Stimulated activated naive B cell treated with anti-CD40 and anti-IgM and Interleukin-4, amounts not matched to agents 10 μg/mL and 1 μg/mL and 100 μg/mL, for 72 hours (primary cell): ENCODE results near the gene ACTL8.
"Not testable (repeated sequence)": the region's sequence is repeated elsewhere in the genome, so short reads cannot be mapped to it uniquely, and the experiment has no call there.

Source experiments
- ATAC-seq, 2 donors: fragments of 150-1000 bp; cut with Tn5 transposase; replicated peaks; 2 replicates each; pipeline ENCODE4 v1.10.0; 2021; ENCODE audit warnings: moderate library complexity in 1 of 2
- DNase-seq: peaks from one replicate; pipeline ENCODE4 v3.0.0; 2021
- H3K27ac Mint-ChIP-seq: one replicate; pipeline ENCODE4 v1.8.0; 2022; ENCODE audit warnings: mild to moderate bottlenecking, mixed read lengths
- H3K27me3 Mint-ChIP-seq, 2 donors: one replicate each; pipeline ENCODE4 v1.8.0; 2022; ENCODE audit warnings: mixed read lengths in 2 of 2
- H3K36me3 Mint-ChIP-seq, 2 donors: one replicate each; pipeline ENCODE4 v1.8.0; 2022; ENCODE audit warnings: mixed read lengths in 2 of 2, mild to moderate bottlenecking in 1 of 2
- H3K4me1 Mint-ChIP-seq, 2 donors: one replicate each; pipeline ENCODE4 v1.8.0; 2022; ENCODE audit warnings: mixed read lengths in 2 of 2, mild to moderate bottlenecking in 1 of 2
- H3K4me3 Mint-ChIP-seq, 2 donors: one replicate each; pipeline ENCODE4 v1.8.0; 2022; ENCODE audit warnings: mild to moderate bottlenecking in 2 of 2, mixed read lengths in 2 of 2, moderate library complexity in 1 of 2
- H3K9me3 Mint-ChIP-seq, 2 donors: one replicate each; pipeline ENCODE4 v1.8.0; 2022; ENCODE audit warnings: mixed read lengths in 2 of 2, mild to moderate bottlenecking in 1 of 2

The ACTL8 gene

GRCh38 chr1:17744666-17745478 is 10.3 kb upstream of the ACTL8 start:
- DNase-seq, result no peak

GRCh38 chr1:17745479-17745955 is 9.6 kb upstream of the ACTL8 start:
- H3K27me3 Mint-ChIP-seq, result peaks cover 14 to 19% of the 10 kb centered on the region in 2 donors
- H3K36me3 Mint-ChIP-seq, result no peaks in the 10 kb centered on the region
- no peaks in the 10 kb centered on the region for H3K4me1 Mint-ChIP-seq
- H3K9me3 Mint-ChIP-seq, result no peaks in the 10 kb centered on the region
- no peak overlapping the region for H3K4me3 Mint-ChIP-seq
- no peak for ATAC-seq
- no peak overlapping the region for H3K27ac Mint-ChIP-seq
- no peak for DNase-seq

More at GRCh38 chr1:17744666-17745478, 10.3 kb upstream of the ACTL8 start:
- Mint-ChIP-seq H3K27ac (no peak overlapping the region), H3K36me3 (no peaks in the 10 kb centered on the region), H3K27me3 (peaks cover 18 to 20% of the 10 kb centered on the region in 2 donors), H3K9me3 (no peaks in the 10 kb centered on the region), H3K4me3 (no peak overlapping the region), H3K4me1 (no peaks in the 10 kb centered on the region)
- no peak for ATAC-seq

- H3K9me3 Mint-ChIP-seq, H3K36me3 Mint-ChIP-seq, ATAC-seq, H3K4me3 Mint-ChIP-seq, H3K27ac Mint-ChIP-seq, H3K4me1 Mint-ChIP-seq, DNase-seq: not testable (repeated sequence)
- H3K27me3 Mint-ChIP-seq, result peaks cover 6 to 13% of the 10 kb centered on the region in 2 donors
These were observed 8.9 kb upstream of the ACTL8 start for GRCh38 chr1:17746281-17746680.

- H3K9me3 Mint-ChIP-seq, result no peaks in the 10 kb centered on the region
- H3K36me3 Mint-ChIP-seq, result no peaks in the 10 kb centered on the region
- H3K4me1 Mint-ChIP-seq, result no peaks in the 10 kb centered on the region
- no peak overlapping the region for H3K4me3 Mint-ChIP-seq
- H3K27ac Mint-ChIP-seq, result no peak overlapping the region
- H3K27me3 Mint-ChIP-seq, result peaks cover 2 to 9% of the 10 kb centered on the region in 2 donors
- DNase-seq (no peak), ATAC-seq (no peak)
These were observed 8.2 kb upstream of the ACTL8 start for GRCh38 chr1:17746920-17747319.

- DNase-seq, result no peak
- Mint-ChIP-seq H3K27ac (no peak overlapping the region), H3K36me3 (peaks cover 0 to 9% of the 10 kb centered on the region in 2 donors), H3K4me1 (no peaks in the 10 kb centered on the region), H3K9me3 (peaks cover 5 to 14% of the 10 kb centered on the region in 2 donors), H3K27me3 (peaks cover 0 to under 1% of the 10 kb centered on the region in 2 donors), H3K4me3 (no peak overlapping the region)
- no peak for ATAC-seq
These were observed 4.8 kb upstream of the ACTL8 start for GRCh38 chr1:17750333-17750732.

- Mint-ChIP-seq H3K27me3 (no peaks in the 10 kb centered on the region), H3K4me1 (no peaks in the 10 kb centered on the region), H3K27ac (no peak overlapping the region), H3K4me3 (no peak overlapping the region), H3K36me3 (peaks cover 4 to 9% of the 10 kb centered on the region in 2 donors), H3K9me3 (peaks cover 13 to 22% of the 10 kb centered on the region in 2 donors)
- no peak for ATAC-seq
- no peak for DNase-seq
These were observed 2.8 kb upstream of the ACTL8 start for GRCh38 chr1:17752356-17752755.

- Mint-ChIP-seq H3K4me1 (no peaks in the 10 kb centered on the region), H3K36me3 (peaks cover 9 to 18% of the 10 kb centered on the region in 2 donors), H3K9me3 (peaks cover 42 to 44% of the 10 kb centered on the region in 2 donors), H3K4me3 (no peak overlapping the region), H3K27ac (no peak overlapping the region), H3K27me3 (no peaks in the 10 kb centered on the region)
- ATAC-seq (no peak), DNase-seq (no peak)
These were observed 2.3 kb downstream of the ACTL8 start for GRCh38 chr1:17757426-17757825.

- H3K36me3 Mint-ChIP-seq, result peaks cover 9 to 15% of the 10 kb centered on the region in 2 donors
- H3K9me3 Mint-ChIP-seq, result peaks cover 33 to 44% of the 10 kb centered on the region in 2 donors
- no peaks in the 10 kb centered on the region for H3K4me1 Mint-ChIP-seq
- no peak for DNase-seq
- H3K27me3 Mint-ChIP-seq, result no peaks in the 10 kb centered on the region
- no peak for ATAC-seq
- no peak overlapping the region for H3K27ac Mint-ChIP-seq
- H3K4me3 Mint-ChIP-seq, result no peak overlapping the region
These were observed 4.0 kb downstream of the ACTL8 start for GRCh38 chr1:17759114-17759513.

GRCh38 chr1:17762313-17762712 is 7.2 kb downstream of the ACTL8 start:
- H3K4me1 Mint-ChIP-seq, result no peaks in the 10 kb centered on the region
- DNase-seq, result no peak
- peaks cover 20 to 31% of the 10 kb centered on the region in 2 donors for H3K9me3 Mint-ChIP-seq
- no peak overlapping the region for H3K27ac Mint-ChIP-seq
- peaks cover 4 to 9% of the 10 kb centered on the region in 2 donors for H3K36me3 Mint-ChIP-seq
- H3K4me3 Mint-ChIP-seq, result no peak overlapping the region
- peaks cover 0 to 9% of the 10 kb centered on the region in 2 donors for H3K27me3 Mint-ChIP-seq
- no peak for ATAC-seq

GRCh38 chr1:17763417-17763816 is 8.3 kb downstream of the ACTL8 start:
- peaks cover 3 to 7% of the 10 kb centered on the region in 2 donors for H3K36me3 Mint-ChIP-seq
- no peak for ATAC-seq
- H3K4me1 Mint-ChIP-seq, result no peaks in the 10 kb centered on the region
- no peak for DNase-seq
- peaks cover 13 to 21% of the 10 kb centered on the region in 2 donors for H3K9me3 Mint-ChIP-seq
- peaks cover 2 to 9% of the 10 kb centered on the region in 2 donors for H3K27me3 Mint-ChIP-seq
- no peak overlapping the region for H3K27ac Mint-ChIP-seq
- H3K4me3 Mint-ChIP-seq, result no peak overlapping the region

GRCh38 chr1:17763995-17764394 is 8.9 kb downstream of the ACTL8 start:
- peaks cover 6 to 9% of the 10 kb centered on the region in 2 donors for H3K27me3 Mint-ChIP-seq
- H3K9me3 Mint-ChIP-seq, result peaks cover 8 to 15% of the 10 kb centered on the region in 2 donors
- no peak overlapping the region for H3K4me3 Mint-ChIP-seq
- DNase-seq (no peak), ATAC-seq (no peak)
- H3K4me1 Mint-ChIP-seq, result no peaks in the 10 kb centered on the region
- H3K36me3 Mint-ChIP-seq, result peaks cover 3 to 7% of the 10 kb centered on the region in 2 donors
- H3K27ac Mint-ChIP-seq, result no peak overlapping the region

GRCh38 chr1:17764591-17764990 is 9.5 kb downstream of the ACTL8 start:
- ATAC-seq (no peak), DNase-seq (no peak)
- Mint-ChIP-seq H3K27ac (no peak overlapping the region), H3K36me3 (peaks cover 3 to 7% of the 10 kb centered on the region in 2 donors), H3K9me3 (peaks cover 8 to 12% of the 10 kb centered on the region in 2 donors), H3K27me3 (peaks cover 6 to 9% of the 10 kb centered on the region in 2 donors), H3K4me3 (no peak overlapping the region), H3K4me1 (no peaks in the 10 kb centered on the region)

- DNase-seq (no peak), ATAC-seq (no peak)
- Mint-ChIP-seq H3K4me1 (no peaks in the 10 kb centered on the region), H3K36me3 (no peaks in the 10 kb centered on the region), H3K27me3 (peaks cover 6 to 9% of the 10 kb centered on the region in 2 donors), H3K4me3 (no peak overlapping the region), H3K9me3 (peaks cover 2 to 3% of the 10 kb centered on the region in 2 donors), H3K27ac (no peak overlapping the region)
These were observed 10.6 kb downstream of the ACTL8 start for GRCh38 chr1:17765444-17766411.

- no peak for DNase-seq
- H3K4me3 Mint-ChIP-seq, result no peak overlapping the region
- no peak for ATAC-seq
- H3K36me3 Mint-ChIP-seq, result no peaks in the 10 kb centered on the region
- no peaks in the 10 kb centered on the region for H3K4me1 Mint-ChIP-seq
- H3K27me3 Mint-ChIP-seq, result peaks cover 6 to 9% of the 10 kb centered on the region in 2 donors
- no peak overlapping the region for H3K27ac Mint-ChIP-seq
- no peaks in the 10 kb centered on the region for H3K9me3 Mint-ChIP-seq
These were observed 13.6 kb downstream of the ACTL8 start for GRCh38 chr1:17768651-17769241.
